Activated T-cell treated with anti-CD3 and anti-CD28 coated beads, Interleukin-2, amount 50 U/mL, for 72 hours (primary cell): Measurements from ENCODE around the gene MEF2A. TPM values are rescaled to one million over a fixed set of nuclear protein-coding genes. Genes with fewer than 3 reads are reported as not detected.
"Not testable (repeated sequence)": the region's sequence is repeated elsewhere in the genome, so short reads cannot be mapped to it uniquely, and the experiment has no call there.

Experiments
- ATAC-seq, 2 donors: fragments of 150-1000 bp; cut with Tn5 transposase; replicated peaks in 1 of 2; 2 replicates each; pipeline ENCODE4 v1.10.0; 2021; ENCODE audit warnings: moderate library complexity in 2 of 2, mild to moderate bottlenecking in 1 of 2
- DNase-seq, 2 donors: peaks; one replicate each; pipeline ENCODE4 v3.0.0; 2021 to 2022; ENCODE audit warnings: mixed read lengths in 1 of 2
- H3K27ac Mint-ChIP-seq: one replicate; pipeline ENCODE4 v1.8.0; 2022; ENCODE audit warnings: mild to moderate bottlenecking, moderate library complexity, mixed read lengths
- H3K27me3 Mint-ChIP-seq: one replicate; pipeline ENCODE4 v1.8.0; 2022; ENCODE audit warnings: low read depth, mixed read lengths
- H3K36me3 Mint-ChIP-seq, 2 donors: one replicate each; pipeline ENCODE4 v1.8.0; 2022; ENCODE audit warnings: mixed read lengths in 2 of 2, mild to moderate bottlenecking in 1 of 2; ENCODE audit not compliant: insufficient read depth in 2 of 2
- H3K4me1 Mint-ChIP-seq: one replicate; pipeline ENCODE4 v1.8.0; 2022; ENCODE audit warnings: low read depth, mixed read lengths
- H3K4me3 Mint-ChIP-seq, 2 donors: one replicate each; pipeline ENCODE4 v1.8.0; 2022; ENCODE audit warnings: mild to moderate bottlenecking in 2 of 2, mixed read lengths in 2 of 2, moderate library complexity in 2 of 2
- H3K9me3 Mint-ChIP-seq, 2 donors: one replicate each; pipeline ENCODE4 v1.8.0; 2022; ENCODE audit warnings: mixed read lengths in 2 of 2
- total RNA-seq, 2 donors: library from RNA; stranded (reverse); gene quantifications; one replicate each; pipeline ENCODE4 v1.2.3, GENCODE V29; 2022

MEF2A gene
- total RNA-seq, 2 donors from 2014 or later: 24.1 to 26.0 TPM

GRCh38 chr15:99722406-99722805, 156.6 kb downstream of the MEF2A start:
- Mint-ChIP-seq H3K27ac (no peak overlapping the region), H3K4me1 (peaks cover 41% of the 10 kb centered on the region), H3K27me3 (no peaks in the 10 kb centered on the region), H3K4me3 (no peak overlapping the region), H3K9me3 (no peaks in the 10 kb centered on the region), H3K36me3 (peaks cover 0 to 2% of the 10 kb centered on the region in 2 donors)
- ATAC-seq: no peak
- no peak for DNase-seq

GRCh38 chr15:99726333-99726732, 160.5 kb downstream of the MEF2A start:
- no peak for ATAC-seq
- Mint-ChIP-seq H3K27ac (no peak overlapping the region), H3K27me3 (no peaks in the 10 kb centered on the region)

GRCh38 chr15:99727330-99727729, 161.5 kb downstream of the MEF2A start:
- Mint-ChIP-seq H3K4me3 (no peak overlapping the region), H3K27me3 (no peaks in the 10 kb centered on the region), H3K27ac (no peak overlapping the region), H3K4me1 (peaks cover 11% of the 10 kb centered on the region), H3K36me3 (peaks cover 3 to 5% of the 10 kb centered on the region in 2 donors), H3K9me3 (no peaks in the 10 kb centered on the region)
- ATAC-seq (no peak), DNase-seq (no peak)

More at GRCh38 chr15:99726333-99726732, 160.5 kb downstream of the MEF2A start:
- no peak overlapping the region for H3K4me3 Mint-ChIP-seq
- peaks cover 7% of the 10 kb centered on the region for H3K4me1 Mint-ChIP-seq
- peaks cover 3% of the 10 kb centered on the region in 2 donors for H3K36me3 Mint-ChIP-seq
- DNase-seq: no peak
- no peaks in the 10 kb centered on the region for H3K9me3 Mint-ChIP-seq

GRCh38 chr15:99727733-99728132, 161.9 kb downstream of the MEF2A start:
- DNase-seq (no peak), ATAC-seq (no peak)
- peaks cover 13% of the 10 kb centered on the region for H3K4me1 Mint-ChIP-seq
- peaks cover 3 to 5% of the 10 kb centered on the region in 2 donors for H3K36me3 Mint-ChIP-seq
- H3K4me3 Mint-ChIP-seq: no peak overlapping the region
- H3K27me3 Mint-ChIP-seq: no peaks in the 10 kb centered on the region
- no peaks in the 10 kb centered on the region for H3K9me3 Mint-ChIP-seq
- H3K27ac Mint-ChIP-seq: no peak overlapping the region

GRCh38 chr15:99728916-99729315, 163.1 kb downstream of the MEF2A start:
- DNase-seq (no peak), ATAC-seq (no peak)
- Mint-ChIP-seq H3K27ac (no peak overlapping the region), H3K9me3 (no peaks in the 10 kb centered on the region), H3K27me3 (no peaks in the 10 kb centered on the region), H3K36me3 (peaks cover 3 to 5% of the 10 kb centered on the region in 2 donors), H3K4me3 (no peak overlapping the region), H3K4me1 (peaks cover 18% of the 10 kb centered on the region)

- H3K4me1 Mint-ChIP-seq: peaks cover 20% of the 10 kb centered on the region
- H3K36me3 Mint-ChIP-seq: peaks cover 3 to 5% of the 10 kb centered on the region in 2 donors
- H3K4me3 Mint-ChIP-seq: no peak overlapping the region
- ATAC-seq (no peak), DNase-seq (no peak)
- H3K27ac Mint-ChIP-seq: no peak overlapping the region
- H3K27me3 Mint-ChIP-seq: no peaks in the 10 kb centered on the region
- H3K9me3 Mint-ChIP-seq: no peaks in the 10 kb centered on the region
Measured at GRCh38 chr15:99729327-99729726, 163.5 kb downstream of the MEF2A start.

- H3K4me3 Mint-ChIP-seq: no peak overlapping the region
- H3K36me3 Mint-ChIP-seq: peaks cover 3 to 5% of the 10 kb centered on the region in 2 donors
- ATAC-seq (no peak), DNase-seq (peak in 1 of 2 donors; percentile 21)
- H3K27me3 Mint-ChIP-seq: no peaks in the 10 kb centered on the region
- H3K9me3 Mint-ChIP-seq: no peaks in the 10 kb centered on the region
- H3K27ac Mint-ChIP-seq: peak overlapping the region; percentile 17
- peaks cover 22% of the 10 kb centered on the region for H3K4me1 Mint-ChIP-seq
Measured at GRCh38 chr15:99729920-99730319, 164.1 kb downstream of the MEF2A start.

- no peak overlapping the region for H3K27ac Mint-ChIP-seq
- H3K9me3 Mint-ChIP-seq: no peaks in the 10 kb centered on the region
- H3K36me3 Mint-ChIP-seq: peaks cover 3 to 5% of the 10 kb centered on the region in 2 donors
- H3K4me1 Mint-ChIP-seq: peaks cover 22% of the 10 kb centered on the region
- H3K27me3 Mint-ChIP-seq: no peaks in the 10 kb centered on the region
- no peak for ATAC-seq
- peak overlapping the region; percentile 73 to 83 for H3K4me3 Mint-ChIP-seq
- DNase-seq: no peak
Measured at GRCh38 chr15:99731336-99732123, 165.7 kb downstream of the MEF2A start.

- Mint-ChIP-seq H3K27me3 (no peaks in the 10 kb centered on the region), H3K27ac (no peak overlapping the region), H3K9me3 (no peaks in the 10 kb centered on the region), H3K36me3 (peaks cover 3 to 5% of the 10 kb centered on the region in 2 donors), H3K4me1 (peaks cover 22% of the 10 kb centered on the region), H3K4me3 (peak overlapping the region; percentile 73 to 83)
- ATAC-seq (no peak), DNase-seq (no peak)
Measured at GRCh38 chr15:99732124-99732750, 166.5 kb downstream of the MEF2A start.

- H3K27ac Mint-ChIP-seq: no peak overlapping the region
- peak overlapping the region; percentile 73 to 83 for H3K4me3 Mint-ChIP-seq
- no peaks in the 10 kb centered on the region for H3K9me3 Mint-ChIP-seq
- no peaks in the 10 kb centered on the region for H3K27me3 Mint-ChIP-seq
- H3K36me3 Mint-ChIP-seq: peaks cover 3 to 5% of the 10 kb centered on the region in 2 donors
- peak in 1 of 2 donors; percentile 10 for ATAC-seq
- H3K4me1 Mint-ChIP-seq: peaks cover 22% of the 10 kb centered on the region
- peak in 1 of 2 donors; percentile 26 for DNase-seq
Measured at GRCh38 chr15:99732751-99733267, 167.0 kb downstream of the MEF2A start.

- DNase-seq (peak; percentile 98), ATAC-seq (peak; percentile 98)
- H3K36me3 Mint-ChIP-seq: peaks cover 3 to 5% of the 10 kb centered on the region in 2 donors
- peak within 1 kb of the TSS; percentile 82 for H3K27ac Mint-ChIP-seq
- no peaks in the 10 kb centered on the region for H3K27me3 Mint-ChIP-seq
- H3K4me1 Mint-ChIP-seq: peaks cover 22% of the 10 kb centered on the region
- H3K4me3 Mint-ChIP-seq: peak within 1 kb of the TSS; percentile 91 to 95
- no peaks in the 10 kb centered on the region for H3K9me3 Mint-ChIP-seq
Measured at GRCh38 chr15:99733268-99734039, 167.7 kb downstream of the MEF2A start, which contains the start of gene LYSMD4. LYSMD4 (minus strand) TSS chr15:99733437; CDS start chr15:99731999, 1,438 bp downstream.

GRCh38 chr15:99734040-99734291, 168.2 kb downstream of the MEF2A start:
- not testable (repeated sequence) for DNase-seq, ATAC-seq, H3K27me3 Mint-ChIP-seq, H3K36me3 Mint-ChIP-seq, H3K9me3 Mint-ChIP-seq
- peak overlapping the region; percentile 91 to 95 for H3K4me3 Mint-ChIP-seq
- H3K27ac Mint-ChIP-seq: peak overlapping the region; percentile 82
- peaks cover 22% of the 10 kb centered on the region for H3K4me1 Mint-ChIP-seq

- H3K27ac Mint-ChIP-seq: peak overlapping the region; percentile 51
- peaks cover 22% of the 10 kb centered on the region for H3K4me1 Mint-ChIP-seq
- no peaks in the 10 kb centered on the region for H3K27me3 Mint-ChIP-seq
- ATAC-seq: no peak
- DNase-seq: no peak
- H3K9me3 Mint-ChIP-seq: no peaks in the 10 kb centered on the region
- H3K36me3 Mint-ChIP-seq: peaks cover 3 to 5% of the 10 kb centered on the region in 2 donors
- H3K4me3 Mint-ChIP-seq: peak overlapping the region; percentile 6 to 45
Measured at GRCh38 chr15:99734575-99734974, 168.8 kb downstream of the MEF2A start.
